ENCODE measurements around the gene BACH2.

The BACH2 gene

DNA sequence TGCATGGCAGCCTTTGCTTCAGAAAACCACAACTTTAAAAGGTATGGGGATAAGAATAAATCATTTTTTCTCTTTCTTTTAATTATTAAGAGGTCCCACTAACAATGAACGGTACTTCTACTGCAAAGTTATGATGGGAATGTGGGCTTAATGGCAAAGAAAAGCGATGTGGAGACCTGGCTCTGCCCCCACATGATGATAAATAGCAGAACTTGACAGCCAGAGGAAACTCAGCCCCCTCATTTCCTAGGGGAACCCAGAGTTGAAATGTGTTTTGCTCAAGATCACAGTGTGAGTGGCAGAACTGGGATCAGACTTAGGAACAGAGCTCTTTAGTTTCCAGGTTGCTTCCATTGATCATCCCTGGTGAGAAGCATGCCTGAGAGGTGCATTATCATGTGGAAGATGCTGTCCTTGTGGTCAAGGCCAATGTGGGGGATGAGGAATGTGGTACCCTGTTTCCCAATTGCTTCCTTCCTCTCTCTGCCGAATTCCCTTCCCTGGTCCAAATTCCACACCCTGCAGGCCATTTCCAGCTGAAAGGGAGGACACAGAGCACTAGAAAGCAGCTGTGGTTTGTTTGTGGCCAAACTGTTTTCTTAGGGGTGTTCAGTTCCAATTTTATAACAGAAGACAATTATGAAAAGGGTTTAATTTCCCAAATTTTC, 66.0 kb downstream of the BACH2 start:
- Histone ChIP-seq H3K9ac (ENCODE audit: low read depth, low read length) (no peak overlapping the region), H3K36me3 (ENCODE audit: insufficient read depth, low read depth, low read length) (no peaks in the 10 kb centered on the region), H3K27ac (ENCODE audit: low read length) (no peak overlapping the region), H3K9me3 (ENCODE audit: insufficient read depth, low read depth, low read length) (no peaks in the 10 kb centered on the region), H3K4me1 (ENCODE audit: insufficient read depth, low read length) (peaks cover 14% of the 10 kb centered on the region), H3K4me3 (ENCODE audit: low read length) (no peak overlapping the region), H3K27me3 (ENCODE audit: insufficient read depth, low read length) (no peaks in the 10 kb centered on the region)

DNA sequence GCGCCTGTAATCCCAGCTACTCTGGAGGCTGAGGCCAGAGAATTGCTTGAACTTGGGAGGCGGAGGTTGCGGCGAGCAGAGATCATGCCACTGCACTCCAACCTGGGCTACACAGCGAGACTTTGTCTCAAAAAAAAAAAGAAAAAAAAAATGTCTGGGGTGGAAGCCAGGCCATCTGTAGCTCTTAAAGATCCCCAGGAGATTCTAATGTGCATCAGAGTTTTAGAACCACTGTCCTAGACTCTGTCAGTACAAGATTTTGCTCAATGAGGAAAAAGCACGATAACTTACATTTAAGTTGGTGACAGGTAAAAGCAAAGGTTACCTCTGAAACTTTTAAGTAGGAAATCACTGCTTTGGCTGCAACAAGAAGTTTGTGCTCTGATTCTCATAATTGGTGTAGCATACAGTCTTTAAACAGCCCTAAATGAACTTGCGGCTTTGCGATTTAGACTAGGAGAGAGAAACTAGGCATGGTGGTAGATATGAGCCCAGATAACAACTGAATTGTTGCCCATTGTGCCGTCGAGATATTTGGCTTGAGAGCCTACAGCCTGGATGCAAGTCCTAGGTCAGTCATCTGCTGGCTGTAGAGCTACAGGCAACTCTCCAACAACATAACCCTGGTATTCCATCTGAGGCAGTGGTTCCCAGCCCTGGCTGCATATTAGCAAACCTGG, 67.2 kb downstream of the BACH2 start:
- H3K27ac ChIP-seq (ENCODE audit: low read length), result no peak overlapping the region
- peaks cover 14% of the 10 kb centered on the region for H3K4me1 ChIP-seq (ENCODE audit: insufficient read depth, low read length)
- no peaks in the 10 kb centered on the region for H3K36me3 ChIP-seq (ENCODE audit: insufficient read depth, low read depth, low read length)
- H3K9ac ChIP-seq (ENCODE audit: low read depth, low read length), result no peak overlapping the region
- no peak overlapping the region for H3K4me3 ChIP-seq (ENCODE audit: low read length)
- no peaks in the 10 kb centered on the region for H3K9me3 ChIP-seq (ENCODE audit: insufficient read depth, low read depth, low read length)
- no peaks in the 10 kb centered on the region for H3K27me3 ChIP-seq (ENCODE audit: insufficient read depth, low read length)

- no peak overlapping the region for H3K27ac ChIP-seq (ENCODE audit: low read length)
- H3K9me3 ChIP-seq (ENCODE audit: insufficient read depth, low read depth, low read length), result peaks cover 12% of the 10 kb centered on the region
- H3K4me3 ChIP-seq (ENCODE audit: low read length), result no peak overlapping the region
- no peak overlapping the region for H3K9ac ChIP-seq (ENCODE audit: low read depth, low read length)
- H3K4me1 ChIP-seq (ENCODE audit: insufficient read depth, low read length), result peaks cover 14% of the 10 kb centered on the region
- H3K36me3 ChIP-seq (ENCODE audit: insufficient read depth, low read depth, low read length), result no peaks in the 10 kb centered on the region
- no peaks in the 10 kb centered on the region for H3K27me3 ChIP-seq (ENCODE audit: insufficient read depth, low read length)
Observed at GRCh38 chr6:90227673-90228072, 69.0 kb downstream of the BACH2 start.

- peaks cover 15% of the 10 kb centered on the region for H3K9me3 ChIP-seq (ENCODE audit: insufficient read depth, low read depth, low read length)
- H3K36me3 ChIP-seq (ENCODE audit: insufficient read depth, low read depth, low read length), result no peaks in the 10 kb centered on the region
- H3K27me3 ChIP-seq (ENCODE audit: insufficient read depth, low read length), result no peaks in the 10 kb centered on the region
- H3K27ac ChIP-seq (ENCODE audit: low read length), result no peak overlapping the region
- peaks cover 14% of the 10 kb centered on the region for H3K4me1 ChIP-seq (ENCODE audit: insufficient read depth, low read length)
- no peak overlapping the region for H3K9ac ChIP-seq (ENCODE audit: low read depth, low read length)
- no peak overlapping the region for H3K4me3 ChIP-seq (ENCODE audit: low read length)
Observed at GRCh38 chr6:90227213-90227612, 69.4 kb downstream of the BACH2 start.

DNA sequence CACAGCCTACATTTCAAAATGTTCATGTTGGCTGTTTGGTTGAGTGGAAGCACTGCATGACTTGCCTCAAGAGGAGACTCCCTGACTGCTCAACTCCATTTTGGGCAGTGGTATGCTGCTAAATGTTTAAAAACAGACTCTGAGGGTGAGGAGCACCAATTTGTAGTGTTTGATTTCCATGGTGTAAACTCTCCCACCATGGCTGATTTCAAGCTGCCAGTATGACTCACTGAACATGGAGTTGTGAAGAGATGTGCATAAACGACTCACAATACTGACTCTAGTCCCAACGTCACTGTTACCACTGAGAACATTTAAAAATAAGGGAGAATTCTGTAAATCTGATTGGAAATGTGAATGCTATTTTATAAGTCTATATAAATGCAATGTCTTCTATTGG, 70.4 kb downstream of the BACH2 start:
- H3K4me3 ChIP-seq (ENCODE audit: low read length), result no peak overlapping the region
- no peaks in the 10 kb centered on the region for H3K27me3 ChIP-seq (ENCODE audit: insufficient read depth, low read length)
- no peak overlapping the region for H3K9ac ChIP-seq (ENCODE audit: low read depth, low read length)
- no peak overlapping the region for H3K27ac ChIP-seq (ENCODE audit: low read length)
- peaks cover 11% of the 10 kb centered on the region for H3K4me1 ChIP-seq (ENCODE audit: insufficient read depth, low read length)
- no peaks in the 10 kb centered on the region for H3K36me3 ChIP-seq (ENCODE audit: insufficient read depth, low read depth, low read length)
- H3K9me3 ChIP-seq (ENCODE audit: insufficient read depth, low read depth, low read length), result peaks cover 15% of the 10 kb centered on the region

GRCh38 chr6:90224196-90224595, 72.4 kb downstream of the BACH2 start:
- no peaks in the 10 kb centered on the region for H3K36me3 ChIP-seq (ENCODE audit: insufficient read depth, low read depth, low read length)
- H3K4me1 ChIP-seq (ENCODE audit: insufficient read depth, low read length), result peaks cover 16% of the 10 kb centered on the region
- H3K27ac ChIP-seq (ENCODE audit: low read length), result no peak overlapping the region
- H3K27me3 ChIP-seq (ENCODE audit: insufficient read depth, low read length), result no peaks in the 10 kb centered on the region
- no peak overlapping the region for H3K4me3 ChIP-seq (ENCODE audit: low read length)
- no peak overlapping the region for H3K9ac ChIP-seq (ENCODE audit: low read depth, low read length)
- H3K9me3 ChIP-seq (ENCODE audit: insufficient read depth, low read depth, low read length), result peaks cover 15% of the 10 kb centered on the region

DNA sequence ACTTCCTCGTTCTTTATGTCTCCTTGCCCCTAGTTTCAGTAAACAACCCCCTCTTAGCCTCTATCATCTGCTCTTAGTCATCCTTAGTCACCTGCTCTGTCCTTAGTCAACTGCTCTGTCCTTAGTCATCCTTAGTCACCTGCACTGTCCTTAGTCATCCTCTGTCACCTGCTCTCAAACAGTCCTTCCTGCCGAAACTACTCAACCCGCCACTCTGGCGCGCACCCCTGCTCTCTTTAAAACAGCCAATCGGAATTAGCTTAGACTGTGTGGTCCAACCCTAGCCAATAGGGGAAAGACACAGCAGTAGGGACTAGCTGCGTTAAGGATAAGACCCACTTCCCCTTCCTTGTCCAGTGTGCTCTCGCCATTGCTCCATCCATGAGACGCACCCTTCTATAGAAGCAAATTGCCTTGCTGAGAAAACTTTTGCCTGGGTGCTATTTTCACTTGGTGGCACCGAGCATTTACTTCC, 73.9 kb downstream of the BACH2 start:
- no peak overlapping the region for H3K27ac ChIP-seq (ENCODE audit: low read length)

DNA sequence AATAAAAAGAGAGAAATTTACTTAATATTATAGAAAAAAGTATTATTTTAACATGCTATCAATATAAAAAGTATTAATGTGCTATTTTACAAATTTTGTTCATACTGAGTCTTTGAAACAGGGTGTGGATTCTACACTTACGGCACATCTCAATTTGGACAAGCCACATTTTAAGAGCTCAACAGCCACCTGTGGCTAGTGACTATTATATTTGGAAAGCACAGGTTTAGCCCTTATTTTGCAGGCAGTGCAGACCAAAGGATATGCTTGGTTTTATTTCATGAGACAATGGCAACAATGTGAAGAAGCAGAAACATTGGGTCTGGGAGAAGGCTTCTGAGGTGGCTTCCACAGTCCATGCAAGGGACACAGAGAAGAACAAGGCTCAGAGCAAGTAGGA, 74.6 kb downstream of the BACH2 start:
- H3K27ac ChIP-seq (ENCODE audit: low read length), result no peak overlapping the region
- no peaks in the 10 kb centered on the region for H3K36me3 ChIP-seq (ENCODE audit: insufficient read depth, low read depth, low read length)
- H3K4me3 ChIP-seq (ENCODE audit: low read length), result no peak overlapping the region
- H3K9me3 ChIP-seq (ENCODE audit: insufficient read depth, low read depth, low read length), result peaks cover 15% of the 10 kb centered on the region
- H3K27me3 ChIP-seq (ENCODE audit: insufficient read depth, low read length), result no peaks in the 10 kb centered on the region
- H3K4me1 ChIP-seq (ENCODE audit: insufficient read depth, low read length), result peaks cover 32% of the 10 kb centered on the region
- no peak overlapping the region for H3K9ac ChIP-seq (ENCODE audit: low read depth, low read length)

More for the DNA sequence above, 73.9 kb downstream of the BACH2 start:
- Histone ChIP-seq H3K4me3 (ENCODE audit: low read length) (no peak overlapping the region), H3K36me3 (ENCODE audit: insufficient read depth, low read depth, low read length) (no peaks in the 10 kb centered on the region), H3K9me3 (ENCODE audit: insufficient read depth, low read depth, low read length) (peaks cover 15% of the 10 kb centered on the region), H3K4me1 (ENCODE audit: insufficient read depth, low read length) (peaks cover 27% of the 10 kb centered on the region), H3K9ac (ENCODE audit: low read depth, low read length) (no peak overlapping the region), H3K27me3 (ENCODE audit: insufficient read depth, low read length) (no peaks in the 10 kb centered on the region)

DNA sequence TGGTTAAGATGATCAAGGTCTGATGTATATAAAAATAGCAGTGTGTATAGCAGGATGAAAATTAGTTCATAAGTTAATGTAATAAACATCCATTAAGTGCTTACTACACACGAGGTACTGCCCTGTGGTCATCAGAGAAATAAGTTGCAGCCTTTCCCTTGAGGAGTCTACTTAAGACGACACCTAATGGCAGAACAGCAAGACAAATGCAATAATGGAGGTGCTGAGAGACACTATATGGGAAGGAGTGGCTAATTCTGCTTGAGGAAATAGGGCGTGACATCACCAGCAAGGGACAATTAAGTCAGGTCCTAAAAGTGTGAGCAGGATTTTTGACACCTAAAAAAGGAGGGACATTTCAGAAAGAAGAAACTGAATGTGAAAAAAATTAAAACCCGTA, 75.2 kb downstream of the BACH2 start:
- H3K9me3 ChIP-seq (ENCODE audit: insufficient read depth, low read depth, low read length), result peaks cover 15% of the 10 kb centered on the region
- no peak overlapping the region for H3K27ac ChIP-seq (ENCODE audit: low read length)
- peaks cover 38% of the 10 kb centered on the region for H3K4me1 ChIP-seq (ENCODE audit: insufficient read depth, low read length)
- H3K4me3 ChIP-seq (ENCODE audit: low read length), result no peak overlapping the region
- no peaks in the 10 kb centered on the region for H3K27me3 ChIP-seq (ENCODE audit: insufficient read depth, low read length)
- H3K36me3 ChIP-seq (ENCODE audit: insufficient read depth, low read depth, low read length), result no peaks in the 10 kb centered on the region
- no peak overlapping the region for H3K9ac ChIP-seq (ENCODE audit: low read depth, low read length)

DNA sequence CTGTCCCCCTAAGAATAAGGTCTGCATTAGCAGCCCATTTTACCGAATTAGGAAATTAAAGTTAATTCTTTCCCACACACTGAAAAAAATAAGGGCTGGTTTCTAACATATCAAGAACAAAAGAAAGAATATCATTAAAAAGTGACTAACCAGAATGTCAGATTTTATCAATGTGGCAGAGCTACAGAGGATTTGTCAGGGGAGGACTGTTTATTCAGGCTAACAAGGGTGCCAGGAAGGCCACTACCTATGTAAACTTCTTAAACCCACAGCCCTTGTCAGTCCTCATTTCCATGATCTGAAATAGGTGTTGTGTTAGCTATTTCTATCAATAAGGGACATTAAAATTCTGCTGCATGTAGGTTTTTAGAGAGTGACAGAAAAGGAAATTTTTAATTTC, 76.4 kb downstream of the BACH2 start:
- Histone ChIP-seq H3K27me3 (ENCODE audit: insufficient read depth, low read length) (no peaks in the 10 kb centered on the region), H3K4me3 (ENCODE audit: low read length) (no peak overlapping the region), H3K9ac (ENCODE audit: low read depth, low read length) (0 out of 2 replicates have a peak overlapping the region, but pooled peaks have one; percentile 6), H3K9me3 (ENCODE audit: insufficient read depth, low read depth, low read length) (peaks cover 15% of the 10 kb centered on the region), H3K27ac (ENCODE audit: low read length) (no peak overlapping the region), H3K4me1 (ENCODE audit: insufficient read depth, low read length) (peaks cover 48% of the 10 kb centered on the region), H3K36me3 (ENCODE audit: insufficient read depth, low read depth, low read length) (no peaks in the 10 kb centered on the region)

DNA sequence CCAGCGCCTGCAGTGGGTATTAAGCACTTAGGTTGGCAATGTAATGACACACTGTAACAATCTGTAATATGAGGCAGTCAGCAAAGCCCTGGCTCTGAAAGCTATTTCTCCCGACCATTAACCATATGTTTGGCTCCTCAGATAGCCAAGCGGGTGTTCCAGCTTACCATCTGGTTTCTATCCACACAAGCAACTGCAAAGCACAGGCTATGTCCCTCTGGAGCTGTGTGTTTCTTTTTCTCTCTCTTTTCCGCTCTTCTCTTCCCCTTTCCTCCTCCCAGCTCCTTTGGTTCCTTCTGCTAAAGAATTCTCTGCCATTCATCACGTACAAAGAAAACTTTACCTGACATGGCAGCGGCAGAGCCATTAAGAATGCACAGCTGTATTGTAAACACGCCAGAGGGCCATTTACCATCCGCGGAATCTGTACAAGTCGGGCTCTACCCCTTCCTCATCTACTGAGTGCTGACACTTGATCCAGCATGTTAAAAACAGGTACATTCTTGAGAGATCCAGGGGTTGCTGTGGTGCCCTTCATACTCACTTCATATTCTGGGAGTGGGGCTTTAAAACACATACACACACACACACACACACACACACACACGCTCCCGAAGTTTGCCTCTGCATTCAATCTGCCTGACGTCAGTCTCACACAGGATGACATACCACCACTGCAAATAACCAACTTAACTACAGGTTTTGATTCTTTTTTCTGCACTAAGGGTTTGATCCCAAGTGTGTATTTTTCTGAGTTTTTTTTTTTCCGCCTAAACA, 77.2 kb downstream of the BACH2 start:
- peaks cover 15% of the 10 kb centered on the region for H3K9me3 ChIP-seq (ENCODE audit: insufficient read depth, low read depth, low read length)
- peak overlapping the region; percentile 41 for H3K4me3 ChIP-seq (ENCODE audit: low read length)
- H3K27me3 ChIP-seq (ENCODE audit: insufficient read depth, low read length), result no peaks in the 10 kb centered on the region
- H3K27ac ChIP-seq (ENCODE audit: low read length), result peak overlapping the region; percentile 96
- no peaks in the 10 kb centered on the region for H3K36me3 ChIP-seq (ENCODE audit: insufficient read depth, low read depth, low read length)
- H3K9ac ChIP-seq (ENCODE audit: low read depth, low read length), result peak overlapping the region; percentile 74; the same call in 1 of the 2 replicates
- peaks cover 48% of the 10 kb centered on the region for H3K4me1 ChIP-seq (ENCODE audit: insufficient read depth, low read length)

- Histone ChIP-seq H3K9ac (ENCODE audit: low read depth, low read length) (peak overlapping the region; percentile 74; the same call in 1 of the 2 replicates), H3K9me3 (ENCODE audit: insufficient read depth, low read depth, low read length) (peaks cover 14% of the 10 kb centered on the region), H3K4me3 (ENCODE audit: low read length) (peak overlapping the region; percentile 41), H3K27me3 (ENCODE audit: insufficient read depth, low read length) (no peaks in the 10 kb centered on the region), H3K27ac (ENCODE audit: low read length) (peak overlapping the region; percentile 96), H3K4me1 (ENCODE audit: insufficient read depth, low read length) (peaks cover 48% of the 10 kb centered on the region), H3K36me3 (ENCODE audit: insufficient read depth, low read depth, low read length) (no peaks in the 10 kb centered on the region)
Observed at GRCh38 chr6:90218959-90219208, 77.8 kb downstream of the BACH2 start.

Measured in iPS-20b (cell line).